MM.1S (cell line): ENCODE results near the gene PLEKHA1.

Source experiments
- DNase-seq: peaks from one replicate; pipeline ENCODE4 v3.0.0-alpha.2; 2015
- H2AFZ ChIP-seq: fragments of 300-600 bp; sonication (generic); 2 replicates; pipeline ENCODE4 v1.6.0; 2016; ENCODE audit warnings: antibody characterized with exemption, low read length
- H3F3A ChIP-seq: fragments of 300-600 bp; sonication (generic); 2 replicates; pipeline ENCODE4 v1.6.1; 2016; ENCODE audit warnings: mild to moderate bottlenecking, antibody characterized with exemption, low read length, moderate library complexity, mixed read lengths; ENCODE audit not compliant: insufficient read depth
- H3K27ac ChIP-seq: fragments of 300-600 bp; sonication (generic); 2 replicates; pipeline ENCODE4 v1.5.1; 2016; ENCODE audit warnings: mild to moderate bottlenecking, low read length
- H3K27me3 ChIP-seq: fragments of 300-600 bp; sonication (generic); replicated peaks from 2 replicates; pipeline ENCODE4 v1.6.0; 2016; ENCODE audit warnings: low read length; ENCODE audit not compliant: insufficient read depth
- H3K36me3 ChIP-seq: fragments of 300-600 bp; sonication (generic); replicated peaks from 2 replicates; pipeline ENCODE4 v1.6.1; 2016; ENCODE audit warnings: mild to moderate bottlenecking, low read length, mixed read lengths; ENCODE audit not compliant: insufficient read depth
- H3K4me1 ChIP-seq: fragments of 300-600 bp; sonication (generic); 2 replicates; pipeline ENCODE4 v1.6.1; 2016; ENCODE audit warnings: low read length, mixed read lengths
- H3K4me2 ChIP-seq: fragments of 300-600 bp; sonication (generic); 2 replicates; pipeline ENCODE4 v1.6.0; 2016; ENCODE audit warnings: low read depth, low read length
- H3K4me3 ChIP-seq: fragments of 300-600 bp; sonication (generic); 2 replicates; pipeline ENCODE4 v1.5.1; 2016; ENCODE audit warnings: low read length, mixed read lengths
- H3K79me2 ChIP-seq: fragments of 300-600 bp; sonication (generic); 2 replicates; pipeline ENCODE4 v1.6.1; 2016; ENCODE audit warnings: mixed run types, low read length, mixed read lengths
- H3K9ac ChIP-seq: fragments of 300-600 bp; sonication (generic); 2 replicates; pipeline ENCODE4 v1.6.1; 2016; ENCODE audit warnings: low read length, mixed read lengths
- H3K9me2 ChIP-seq: fragments of 300-600 bp; sonication (generic); replicated peaks from 2 replicates; pipeline ENCODE4 v1.6.1; 2016; ENCODE audit warnings: mild to moderate bottlenecking, low read length, mixed read lengths; ENCODE audit not compliant: insufficient read depth
- H3K9me3 ChIP-seq: fragments of 300-600 bp; sonication (generic); replicated peaks from 2 replicates; pipeline ENCODE4 v1.6.1; 2016; ENCODE audit warnings: mild to moderate bottlenecking, low read length, mixed read lengths; ENCODE audit not compliant: insufficient read depth
- H4K20me1 ChIP-seq: fragments of 300-600 bp; sonication (generic); 2 replicates; pipeline ENCODE4 v1.6.1; 2016; ENCODE audit warnings: mild to moderate bottlenecking, low read length, moderate library complexity, mixed read lengths; ENCODE audit not compliant: insufficient read depth
- EZH2 ChIP-seq: fragments of 300-600 bp; sonication (generic); optimal IDR thresholded peaks from 2 replicates; pipeline ENCODE3; 2017; ENCODE audit warnings: low read depth, mild to moderate bottlenecking, antibody characterized with exemption, low read length, mixed read lengths
- EZH2phosphoT487 ChIP-seq: fragments of 300-600 bp; sonication (generic); IDR thresholded peaks from 2 replicates; pipeline ENCODE4 v1.6.1; 2018; ENCODE audit warnings: antibody characterized with exemption, low read length
- TF ChIP-seq, protein P1 (sequence below): fragments of 300-600 bp; sonication (generic); IDR thresholded peaks from 2 replicates; pipeline ENCODE4 v1.5.1; 2016; ENCODE audit warnings: antibody characterized with exemption, low read length, mixed read lengths

Gene PLEKHA1

DNA sequence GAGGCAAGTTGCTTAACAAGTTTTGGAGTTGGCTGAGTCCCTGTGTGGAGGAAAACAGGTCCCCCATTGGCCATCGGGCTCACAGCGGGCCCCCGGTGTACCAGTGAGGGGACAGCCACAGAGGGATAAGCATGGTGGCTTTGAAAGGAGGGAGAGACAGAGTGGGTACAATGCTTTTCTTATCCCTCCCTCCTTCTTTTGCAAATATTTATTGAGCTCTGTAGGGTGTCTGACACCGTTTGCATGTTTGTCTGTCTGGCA, 89.7 kb downstream of the PLEKHA1 start:
- H3K4me2 ChIP-seq, result no peak overlapping the region

DNA sequence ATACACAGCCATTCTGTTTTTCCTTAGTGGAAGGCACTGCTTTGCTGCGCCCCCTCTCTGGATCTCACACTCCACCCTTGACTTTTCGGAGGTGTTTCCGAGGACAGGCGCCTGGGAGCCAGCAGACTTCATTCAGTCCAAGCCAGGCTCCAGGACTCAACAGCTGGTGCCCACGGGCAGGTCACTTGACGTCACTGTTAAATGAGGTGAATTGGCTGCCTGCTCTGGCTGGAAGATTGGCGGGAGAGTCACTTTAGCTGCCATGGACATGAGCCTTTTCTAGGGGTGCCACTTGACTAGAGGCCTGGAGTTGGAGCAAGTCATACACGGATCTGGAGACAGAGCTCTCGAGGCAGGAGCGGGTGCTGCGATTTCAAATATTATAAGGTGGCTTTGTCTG, 90.1 kb downstream of the PLEKHA1 start:
- Histone ChIP-seq H3K4me1 (no peaks in the 10 kb centered on the region), H3K27me3 (peaks cover 4% of the 10 kb centered on the region; the same call in 1 of the 2 replicates), H4K20me1 (no peaks in the 10 kb centered on the region), H3K36me3 (no peaks in the 10 kb centered on the region), H3K9me2 (no peaks in the 10 kb centered on the region), H3K9me3 (no peaks in the 10 kb centered on the region), H3K4me3 (no peak overlapping the region), H3F3A (no peaks in the 10 kb centered on the region), H3K27ac (no peak overlapping the region), H3K9ac (no peak overlapping the region), H2AFZ (no peak overlapping the region), H3K79me2 (no peaks in the 10 kb centered on the region), H3K4me2 (no peak overlapping the region)
- TF ChIP-seq EZH2 (no peak), EZH2phosphoT487 (no peak)
- TF ChIP-seq, protein P1, sequence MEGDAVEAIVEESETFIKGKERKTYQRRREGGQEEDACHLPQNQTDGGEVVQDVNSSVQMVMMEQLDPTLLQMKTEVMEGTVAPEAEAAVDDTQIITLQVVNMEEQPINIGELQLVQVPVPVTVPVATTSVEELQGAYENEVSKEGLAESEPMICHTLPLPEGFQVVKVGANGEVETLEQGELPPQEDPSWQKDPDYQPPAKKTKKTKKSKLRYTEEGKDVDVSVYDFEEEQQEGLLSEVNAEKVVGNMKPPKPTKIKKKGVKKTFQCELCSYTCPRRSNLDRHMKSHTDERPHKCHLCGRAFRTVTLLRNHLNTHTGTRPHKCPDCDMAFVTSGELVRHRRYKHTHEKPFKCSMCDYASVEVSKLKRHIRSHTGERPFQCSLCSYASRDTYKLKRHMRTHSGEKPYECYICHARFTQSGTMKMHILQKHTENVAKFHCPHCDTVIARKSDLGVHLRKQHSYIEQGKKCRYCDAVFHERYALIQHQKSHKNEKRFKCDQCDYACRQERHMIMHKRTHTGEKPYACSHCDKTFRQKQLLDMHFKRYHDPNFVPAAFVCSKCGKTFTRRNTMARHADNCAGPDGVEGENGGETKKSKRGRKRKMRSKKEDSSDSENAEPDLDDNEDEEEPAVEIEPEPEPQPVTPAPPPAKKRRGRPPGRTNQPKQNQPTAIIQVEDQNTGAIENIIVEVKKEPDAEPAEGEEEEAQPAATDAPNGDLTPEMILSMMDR, result no peak
- DNase-seq, result no peak

More for the DNA sequence above, 89.7 kb downstream of the PLEKHA1 start:
- H3K4me1 ChIP-seq, result no peaks in the 10 kb centered on the region
- H3K79me2 ChIP-seq, result no peaks in the 10 kb centered on the region
- H3K9ac ChIP-seq, result no peak overlapping the region
- no peak overlapping the region for H3K27ac ChIP-seq
- no peak for DNase-seq
- no peak overlapping the region for H3K4me3 ChIP-seq
- H2AFZ ChIP-seq, result no peak overlapping the region
- peaks cover 4% of the 10 kb centered on the region; the same call in 1 of the 2 replicates for H3K27me3 ChIP-seq
- H4K20me1 ChIP-seq, result no peaks in the 10 kb centered on the region
- no peaks in the 10 kb centered on the region for H3F3A ChIP-seq
- no peaks in the 10 kb centered on the region for H3K9me2 ChIP-seq
- no peaks in the 10 kb centered on the region for H3K36me3 ChIP-seq
- H3K9me3 ChIP-seq, result no peaks in the 10 kb centered on the region
- TF ChIP-seq, protein P1, result no peak
- TF ChIP-seq EZH2 (no peak), EZH2phosphoT487 (no peak)

DNA sequence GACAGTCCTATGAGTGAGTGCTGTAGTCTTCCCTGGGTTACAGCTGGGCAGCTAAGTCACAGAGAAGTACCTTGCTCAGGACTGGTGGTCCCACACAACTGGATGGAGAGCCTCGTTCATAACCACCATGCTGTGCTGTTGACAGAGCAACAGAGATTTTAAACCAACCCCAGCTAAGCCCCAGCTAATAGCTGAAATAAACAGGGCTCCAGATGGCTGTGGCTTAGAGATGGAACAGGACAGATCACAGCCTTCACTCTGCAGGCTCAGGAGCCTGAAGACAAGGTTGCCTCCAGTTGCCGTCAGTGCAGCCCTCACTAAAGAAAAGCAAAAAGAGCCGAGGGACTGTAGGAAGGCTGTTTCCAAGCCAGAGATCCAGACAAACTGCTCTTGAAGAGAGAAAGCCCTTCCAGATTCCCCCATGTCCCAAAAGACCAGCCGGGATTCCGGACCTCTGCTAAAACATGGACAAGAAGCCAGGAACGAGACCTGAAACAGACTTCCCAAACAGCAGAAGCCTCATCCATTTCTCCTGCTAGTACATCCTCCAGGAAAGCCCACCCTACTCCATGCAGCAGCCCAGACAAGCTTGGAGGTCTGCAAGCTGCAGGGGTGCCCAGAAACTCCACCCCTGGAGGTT, 91.0 kb downstream of the PLEKHA1 start:
- no peak overlapping the region for H3K9ac ChIP-seq
- H3K4me2 ChIP-seq, result no peak overlapping the region
- H3K4me1 ChIP-seq, result no peaks in the 10 kb centered on the region
- no peaks in the 10 kb centered on the region for H3K9me3 ChIP-seq
- no peak overlapping the region for H3K4me3 ChIP-seq
- TF ChIP-seq EZH2, result no peak
- TF ChIP-seq, protein P1, result no peak
- TF ChIP-seq EZH2phosphoT487, result no peak
- H3K36me3 ChIP-seq, result no peaks in the 10 kb centered on the region
- no peaks in the 10 kb centered on the region for H3K9me2 ChIP-seq
- DNase-seq, result no peak
- no peak overlapping the region for H2AFZ ChIP-seq
- H3K79me2 ChIP-seq, result no peaks in the 10 kb centered on the region
- no peaks in the 10 kb centered on the region for H4K20me1 ChIP-seq
- H3F3A ChIP-seq, result no peaks in the 10 kb centered on the region
- no peak overlapping the region for H3K27ac ChIP-seq
- peaks cover 4% of the 10 kb centered on the region; the same call in 1 of the 2 replicates for H3K27me3 ChIP-seq
